GM18861 (cell line): ENCODE data around the gene DEFB131B.
A peak's percentile ranks its signal among the peaks of the same experiment; 100 is the strongest.
"Not testable (repeated sequence)": the region's sequence is repeated elsewhere in the genome, so short reads cannot be mapped to it uniquely, and the experiment has no call there.

Experiments
- ATAC-seq: cut with Tn5 transposase; IDR thresholded peaks from one replicate; pipeline ENCODE4 v1.9.1; 2021; ENCODE audit not compliant: unreplicated experiment

The DEFB131B gene

GRCh38 chr11:71910775-71911174, 32.5 kb downstream of the DEFB131B start:
- not testable (repeated sequence) for ATAC-seq

- ATAC-seq = not testable (repeated sequence)
Observed at GRCh38 chr11:71911321-71911985, 33.2 kb downstream of the DEFB131B start.

GRCh38 chr11:71911986-71912340, 33.7 kb downstream of the DEFB131B start:
- not testable (repeated sequence) for ATAC-seq

- ATAC-seq = no peak
Observed at GRCh38 chr11:71913756-71914526, 35.7 kb downstream of the DEFB131B start.

- no peak for ATAC-seq
Observed at GRCh38 chr11:71914617-71915189, 36.5 kb downstream of the DEFB131B start.

- no peak for ATAC-seq
Observed at GRCh38 chr11:71917646-71918140, 39.4 kb downstream of the DEFB131B start.

- ATAC-seq = peak; percentile 40
Observed at GRCh38 chr11:71927820-71928736, 49.8 kb downstream of the DEFB131B start, which contains the start of gene XNDC1N. Gene XNDC1N, minus strand, starts transcription at chr11:71928594. Its CDS starts 5,241 bp downstream, at chr11:71923353.

GRCh38 chr11:71928737-71929443, 50.6 kb downstream of the DEFB131B start, which contains the start of gene RNF121:
Gene RNF121, plus strand, starts transcription at chr11:71929046. Its CDS starts 16 bp downstream, at chr11:71929062.
- ATAC-seq = peak; percentile 57

GRCh38 chr11:71929491-71929890, 51.2 kb downstream of the DEFB131B start:
- no peak for ATAC-seq

GRCh38 chr11:71930556-71931244, 52.4 kb downstream of the DEFB131B start:
- no peak for ATAC-seq

- ATAC-seq = no peak
Observed at GRCh38 chr11:71931245-71931602, 53.0 kb downstream of the DEFB131B start.

- no peak for ATAC-seq
Observed at GRCh38 chr11:71933141-71933933, 55.1 kb downstream of the DEFB131B start.
